Gastrocnemius medialis (tissue), 4 donors: ENCODE data around the gene CCDC33. TPM values are rescaled to one million over a fixed set of nuclear protein-coding genes. Genes with fewer than 3 reads are reported as not detected.

Source experiments
- ATAC-seq, 2 donors: fragments of 150-250 bp; one replicate each; pipeline ENCODE4 v1.9.1; 2016
- DNase-seq, 2 donors: peaks; one replicate each; pipeline ENCODE4 v3.0.0-alpha.2; 2019
- H3K27ac ChIP-seq, 4 donors: fragments of 200-600 bp; sonication (generic); 1 replicate in 1 of 4; 2 replicates in 3 of 4; pipeline ENCODE4 v1.5.1; 2016 to 2018; ENCODE audit warnings: mild to moderate bottlenecking in 2 of 4, moderate library complexity in 1 of 4
- H3K27me3 ChIP-seq, 3 donors: fragments of 200-600 bp; sonication (generic) in 2 of 3; 1 replicate in 1 of 3; 2 replicates in 2 of 3; pipeline versions ENCODE4 v1.5.1 to v1.6.0; 2016 to 2019; ENCODE audit warnings: mild to moderate bottlenecking in 1 of 3, moderate library complexity in 1 of 3
- H3K36me3 ChIP-seq, 2 donors: fragments of 200-600 bp; sonication (generic) in 1 of 2; one replicate each; pipeline ENCODE4 v1.5.1; 2017 to 2018
- H3K4me1 ChIP-seq, 2 donors: fragments of 200-600 bp; sonication (generic) in 1 of 2; one replicate each; pipeline ENCODE4 v1.5.1; 2016 to 2017; ENCODE audit warnings: mild to moderate bottlenecking in 2 of 2
- H3K4me3 ChIP-seq, 4 donors: fragments of 200-600 bp; sonication (generic) in 3 of 4; 1 replicate in 1 of 4; 2 replicates in 3 of 4; pipeline ENCODE4 v1.5.1; 2016 to 2019; ENCODE audit warnings: mild to moderate bottlenecking in 2 of 4
- H3K9me3 ChIP-seq, 3 donors: fragments of 200-600 bp; sonication (generic) in 2 of 3; 1 replicate in 1 of 3; 2 replicates in 2 of 3; pipeline ENCODE4 v1.5.1; 2016 to 2019
- POLR2A ChIP-seq, 2 donors: fragments of 450-650 bp; IDR thresholded peaks; one replicate each; pipeline ENCODE4 v1.6.1; 2017; ENCODE audit warnings: antibody characterized with exemption in 2 of 2, mild to moderate bottlenecking in 2 of 2, moderate library complexity in 2 of 2
- in situ Hi-C, 4 donors: fragments of 200-750 bp; cut with MboI; loops; one replicate each; pipeline versions ENCODE4 v1.15.0 to v1.8.0; 2017; ENCODE audit warnings: low sequenced_read_pairs in 4 of 4
- intact Hi-C: fragments of 100-400 bp; cut with DNase I; formaldehyde crosslinking; loops from one replicate; pipeline ENCODE4 v1.15.1; 2023; ENCODE audit warnings: low total_unique reads
- total RNA-seq, 4 donors: library from RNA; depleted of rRNA; stranded (reverse); fragments of >200 nt; gene quantifications; one replicate each; pipeline versions ENCODE4 v1.1.0 to v1.2.3, GENCODE V29; 2016
- TF ChIP-seq, protein P1 (sequence below), 5 experiments: fragments of 450-650 bp in 3 of 5; fragments of 200-600 bp in 2 of 5; sonication (generic) in 2 of 5; IDR thresholded peaks in 4 of 5; conservative IDR thresholded peaks in 1 of 5; 1 replicate in 4 of 5; 2 replicates in 1 of 5; pipeline ENCODE4 v1.5.1; 2016 to 2019; ENCODE audit warnings: antibody characterized with exemption in 5 of 5, mild to moderate bottlenecking in 3 of 5, moderate library complexity in 3 of 5

CCDC33 gene
- total RNA-seq, 4 donors from 2014 or later: not detected

DNA sequence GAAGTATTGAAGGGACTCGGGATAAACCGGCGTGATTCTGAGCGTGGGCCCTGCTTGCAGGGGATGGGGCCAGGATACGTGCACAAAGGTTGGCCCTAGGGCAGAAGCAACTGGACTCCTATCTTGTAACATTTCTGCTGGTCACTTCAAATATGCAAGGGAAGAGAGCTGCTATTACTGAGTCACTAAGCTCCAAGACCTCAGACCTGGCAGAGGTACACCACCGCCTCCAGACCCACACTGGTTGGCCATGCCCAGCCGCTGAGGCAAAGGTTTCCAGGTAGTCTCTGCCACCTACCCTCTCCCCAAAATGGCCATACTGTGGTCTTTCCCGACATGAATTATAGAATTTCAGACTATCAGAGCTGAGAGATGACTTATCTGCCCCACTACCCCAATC, 20.2 kb upstream of the CCDC33 start:
- Histone ChIP-seq H3K4me1 (no peaks in the 10 kb centered on the region), H3K4me3 (no peak overlapping the region), H3K27me3 (peaks cover 0 to 4% (median 0%) of the 10 kb centered on the region in 3 donors), H3K27ac (no peak overlapping the region), H3K36me3 (no peaks in the 10 kb centered on the region), H3K9me3 (no peaks in the 10 kb centered on the region)
- ATAC-seq: no peak
- in situ Hi-C loops (no loop called here), intact Hi-C loops (no loop called here)
- TF ChIP-seq POLR2A (IDR thresholded peaks at IDR 0.05): no peak
- TF ChIP-seq, protein P1, sequence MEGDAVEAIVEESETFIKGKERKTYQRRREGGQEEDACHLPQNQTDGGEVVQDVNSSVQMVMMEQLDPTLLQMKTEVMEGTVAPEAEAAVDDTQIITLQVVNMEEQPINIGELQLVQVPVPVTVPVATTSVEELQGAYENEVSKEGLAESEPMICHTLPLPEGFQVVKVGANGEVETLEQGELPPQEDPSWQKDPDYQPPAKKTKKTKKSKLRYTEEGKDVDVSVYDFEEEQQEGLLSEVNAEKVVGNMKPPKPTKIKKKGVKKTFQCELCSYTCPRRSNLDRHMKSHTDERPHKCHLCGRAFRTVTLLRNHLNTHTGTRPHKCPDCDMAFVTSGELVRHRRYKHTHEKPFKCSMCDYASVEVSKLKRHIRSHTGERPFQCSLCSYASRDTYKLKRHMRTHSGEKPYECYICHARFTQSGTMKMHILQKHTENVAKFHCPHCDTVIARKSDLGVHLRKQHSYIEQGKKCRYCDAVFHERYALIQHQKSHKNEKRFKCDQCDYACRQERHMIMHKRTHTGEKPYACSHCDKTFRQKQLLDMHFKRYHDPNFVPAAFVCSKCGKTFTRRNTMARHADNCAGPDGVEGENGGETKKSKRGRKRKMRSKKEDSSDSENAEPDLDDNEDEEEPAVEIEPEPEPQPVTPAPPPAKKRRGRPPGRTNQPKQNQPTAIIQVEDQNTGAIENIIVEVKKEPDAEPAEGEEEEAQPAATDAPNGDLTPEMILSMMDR (IDR thresholded peaks at IDR 0.05 in 4 of 5, conservative IDR thresholded peaks at IDR 0.05 in 1 of 5): no peak
- DNase-seq: no peak

DNA sequence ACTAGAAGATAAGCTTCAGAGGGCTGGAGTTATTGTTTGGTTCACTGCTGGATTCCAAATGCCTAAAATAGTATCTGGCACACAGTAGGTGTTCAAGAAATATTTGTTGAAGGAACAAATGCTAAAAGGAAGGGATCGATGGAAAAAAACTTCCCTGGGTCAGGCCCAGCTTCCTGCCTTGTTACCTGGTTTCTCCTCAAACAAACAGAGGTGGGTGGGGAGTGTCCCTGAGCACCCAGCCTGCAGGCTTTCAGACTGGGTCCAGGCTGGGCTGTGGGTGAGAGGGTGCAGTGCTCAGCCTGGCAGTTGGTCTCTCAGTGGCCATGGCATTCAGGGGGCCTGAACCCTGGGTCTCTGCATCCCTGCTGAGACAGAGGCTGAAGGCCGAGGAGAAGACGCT, 19.2 kb upstream of the CCDC33 start:
- Histone ChIP-seq H3K36me3 (no peaks in the 10 kb centered on the region), H3K27me3 (peaks cover 0 to 9% (median 4%) of the 10 kb centered on the region in 3 donors), H3K9me3 (no peaks in the 10 kb centered on the region), H3K4me1 (no peaks in the 10 kb centered on the region), H3K4me3 (no peak overlapping the region), H3K27ac (no peak overlapping the region)
- no peak for TF ChIP-seq POLR2A (IDR thresholded peaks at IDR 0.05)
- TF ChIP-seq, protein P1 (IDR thresholded peaks at IDR 0.05 in 4 of 5, conservative IDR thresholded peaks at IDR 0.05 in 1 of 5): no peak
- ATAC-seq: no peak
- in situ Hi-C loops: no loop called here
- intact Hi-C loops: no loop called here
- no peak for DNase-seq

DNA sequence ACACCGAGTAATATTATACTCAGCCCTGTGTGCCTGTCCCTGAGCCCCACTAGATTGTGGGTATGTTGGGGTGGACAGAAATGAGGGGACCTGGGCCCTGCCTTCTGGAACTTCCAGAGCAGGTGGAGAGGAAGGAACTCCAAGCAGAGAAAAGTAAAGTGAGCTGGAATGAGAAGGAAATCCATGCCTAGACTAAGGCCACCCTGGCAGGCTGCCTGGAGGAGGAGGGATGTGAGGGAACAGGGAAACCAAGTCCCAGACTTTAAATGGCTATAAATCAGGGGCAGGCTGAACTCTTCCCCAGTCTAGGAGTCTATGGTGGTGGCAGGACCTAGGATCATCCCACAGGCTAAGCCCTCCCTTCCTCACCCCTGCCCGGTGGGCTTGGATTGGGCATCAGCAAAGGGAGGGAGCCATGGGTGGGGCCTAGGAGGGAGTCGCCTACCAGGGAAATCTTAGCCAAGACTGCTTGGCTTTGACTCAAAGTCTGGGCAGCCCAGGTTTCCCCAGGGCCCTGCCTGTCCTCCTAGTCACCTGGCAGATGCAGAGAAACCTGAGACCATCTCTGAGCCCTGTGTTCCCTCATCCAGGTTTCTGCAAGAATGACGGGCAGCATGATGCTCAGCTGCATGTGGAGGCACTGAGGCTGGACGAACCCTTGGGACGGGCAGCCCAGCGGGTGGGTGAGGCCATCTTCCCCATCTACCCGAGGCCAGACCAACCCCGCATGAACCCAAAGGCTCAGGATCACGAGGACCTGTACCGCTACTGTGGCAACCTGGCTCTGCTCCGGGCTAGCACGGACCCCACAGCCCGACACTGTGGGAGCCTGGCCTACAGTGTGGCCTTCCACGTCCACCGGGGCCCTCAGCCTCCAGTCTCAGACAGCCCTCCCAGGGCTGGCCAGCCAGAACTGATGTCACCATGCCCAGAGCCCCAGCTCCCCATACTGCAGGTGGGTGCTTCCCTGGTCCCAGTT, 17.9 kb upstream of the CCDC33 start:
- Histone ChIP-seq H3K4me3 (no peak overlapping the region), H3K36me3 (no peaks in the 10 kb centered on the region), H3K27me3 (peaks cover 0 to 18% (median 10%) of the 10 kb centered on the region in 3 donors), H3K9me3 (no peaks in the 10 kb centered on the region), H3K4me1 (no peaks in the 10 kb centered on the region), H3K27ac (no peak overlapping the region)
- in situ Hi-C loops: no loop called here
- DNase-seq (no peak), ATAC-seq (no peak)
- intact Hi-C loops: no loop called here
- TF ChIP-seq, protein P1 (IDR thresholded peaks at IDR 0.05 in 4 of 5, conservative IDR thresholded peaks at IDR 0.05 in 1 of 5): no peak
- no peak for TF ChIP-seq POLR2A (IDR thresholded peaks at IDR 0.05)

DNA sequence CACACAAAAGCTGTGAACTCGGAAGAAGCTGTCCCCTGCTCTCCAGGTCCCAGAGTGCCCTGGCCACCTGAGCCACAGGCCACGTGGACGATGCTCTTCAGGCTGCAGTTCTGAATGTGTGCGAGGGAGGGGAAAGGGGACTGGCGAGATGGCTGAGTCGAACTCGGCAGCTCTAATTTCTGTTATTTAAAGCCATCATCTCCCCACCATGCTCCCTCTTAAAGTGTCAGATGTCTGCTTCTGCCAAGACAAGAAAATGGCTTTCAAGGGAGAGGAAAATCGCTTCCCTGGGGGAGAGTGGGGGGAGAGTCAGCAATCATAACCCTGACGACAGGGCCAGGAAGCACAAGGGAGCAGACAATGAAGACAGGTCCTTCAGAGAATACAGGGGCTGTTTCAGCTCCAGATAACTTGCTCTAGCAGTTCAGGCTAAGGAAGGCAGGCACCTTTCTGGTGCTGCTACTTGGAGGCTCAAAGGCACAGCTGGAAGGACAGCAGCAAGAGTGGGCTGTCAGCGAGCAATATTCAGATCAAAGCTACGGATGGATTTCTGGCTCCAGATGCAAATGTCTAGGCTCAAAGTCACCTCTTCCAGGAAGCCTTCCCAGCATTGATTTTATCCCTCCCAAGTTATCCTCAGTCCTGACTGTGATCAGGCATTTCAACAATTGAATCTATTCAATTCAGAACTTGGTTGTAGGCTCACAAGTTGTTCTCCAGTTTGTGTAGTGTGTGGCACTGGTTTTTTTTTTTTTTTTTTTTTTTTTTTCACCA, 15.5 kb upstream of the CCDC33 start:
- Histone ChIP-seq H3K4me3 (no peak overlapping the region), H3K9me3 (no peaks in the 10 kb centered on the region), H3K27me3 (peaks cover 6 to 20% (median 7%) of the 10 kb centered on the region in 3 donors), H3K36me3 (no peaks in the 10 kb centered on the region), H3K27ac (no peak overlapping the region), H3K4me1 (no peaks in the 10 kb centered on the region)
- in situ Hi-C loops: no loop called here
- intact Hi-C loops: no loop called here
- no peak for DNase-seq
- ATAC-seq: no peak
- TF ChIP-seq, protein P1 (IDR thresholded peaks at IDR 0.05 in 4 of 5, conservative IDR thresholded peaks at IDR 0.05 in 1 of 5): no peak
- no peak for TF ChIP-seq POLR2A (IDR thresholded peaks at IDR 0.05)
